22Rv1 (cell line): ENCODE results near the gene LGR6.
"Not testable (repeated sequence)": the region's sequence is repeated elsewhere in the genome, so short reads cannot be mapped to it uniquely, and the experiment has no call there.

Experiments
- H3K27ac ChIP-seq: fragments of 450-650 bp; 2 replicates; pipeline ENCODE4 v1.5.1; 2017
- CTCF ChIP-seq: fragments of 450-650 bp; IDR thresholded peaks from 2 replicates; pipeline ENCODE4 v1.5.1; 2017; ENCODE audit warnings: mild to moderate bottlenecking
- ZFX ChIP-seq: fragments of 450-650 bp; IDR thresholded peaks from 2 replicates; pipeline ENCODE4 v1.6.1; 2017; ENCODE audit warnings: antibody characterized with exemption, borderline replicate concordance

LGR6 gene

GRCh38 chr1:202184750-202185460 lies 8.7 kb upstream of the LGR6 start:
- H3K27ac ChIP-seq: no peak overlapping the region
- TF ChIP-seq ZFX (no peak), CTCF (peak; percentile 93)

GRCh38 chr1:202186327-202186726 lies 7.3 kb upstream of the LGR6 start:
- no peak overlapping the region for H3K27ac ChIP-seq
- TF ChIP-seq CTCF (no peak), ZFX (no peak)

- TF ChIP-seq ZFX (no peak), CTCF (no peak)
- no peak overlapping the region for H3K27ac ChIP-seq
Observed at GRCh38 chr1:202187041-202187671, 6.4 kb upstream of the LGR6 start.

GRCh38 chr1:202187697-202188407 lies 5.7 kb upstream of the LGR6 start:
- TF ChIP-seq ZFX (no peak), CTCF (no peak)
- no peak overlapping the region for H3K27ac ChIP-seq

- TF ChIP-seq ZFX: no peak
- peak; percentile 96 for TF ChIP-seq CTCF
Observed at GRCh38 chr1:202189001-202189790, 4.4 kb upstream of the LGR6 start.

GRCh38 chr1:202189918-202190715 lies 3.5 kb upstream of the LGR6 start:
- TF ChIP-seq ZFX (no peak), CTCF (no peak)
- no peak overlapping the region for H3K27ac ChIP-seq

More at GRCh38 chr1:202189001-202189790, 4.4 kb upstream of the LGR6 start:
- H3K27ac ChIP-seq: no peak overlapping the region

GRCh38 chr1:202191391-202191790 lies 2.2 kb upstream of the LGR6 start:
- H3K27ac ChIP-seq: not testable (repeated sequence)
